GM12891 (cell line): ENCODE measurements around the gene FN3K.

Experiments
- DNase-seq: peaks from one replicate; pipeline ENCODE4 v3.0.0; 2011; ENCODE audit warnings: low spot score; ENCODE audit not compliant: insufficient read length
- FAIRE-seq: peaks from 2 replicates; lab custom pipeline; 2011; peaks lifted over from hg19 to GRCh38; lab: Jason Lieb, UNC
- PAX5 ChIP-seq: IDR thresholded peaks from 2 replicates; pipeline ENCODE4 v1.6.1; 2011; ENCODE audit warnings: low read length, moderate library complexity, mild to moderate bottlenecking; ENCODE audit not compliant: insufficient read depth, severe bottlenecking
- POLR2A ChIP-seq: IDR thresholded peaks from 2 replicates; pipeline ENCODE4 v1.6.1; 2011; ENCODE audit warnings: low read depth, low read length, control low read depth
- POLR2AphosphoS5 ChIP-seq: IDR thresholded peaks from 2 replicates; pipeline ENCODE4 v1.6.1; 2011; ENCODE audit warnings: low read depth, low read length, control low read depth
- POU2F2 ChIP-seq: IDR thresholded peaks from 2 replicates; pipeline ENCODE4 v1.6.1; 2011; ENCODE audit warnings: low read depth, mild to moderate bottlenecking, control low read depth, low read length, moderate library complexity
- SPI1 ChIP-seq: IDR thresholded peaks from 2 replicates; pipeline ENCODE4 v1.6.1; 2011; ENCODE audit warnings: low read depth, low read length, control low read depth
- TAF1 ChIP-seq: IDR thresholded peaks from 2 replicates; pipeline ENCODE4 v1.6.1; 2011; ENCODE audit warnings: low read depth, low read length, control low read depth

The FN3K gene

GRCh38 chr17:82789806-82790205 lies 54.4 kb downstream of the FN3K start:
- no peak for DNase-seq
- no peak for TF ChIP-seq PAX5
- TF ChIP-seq SPI1 = no peak
- TF ChIP-seq POU2F2 = no peak
- no peak for TF ChIP-seq POLR2AphosphoS5
- no peak for TF ChIP-seq POLR2A
- no peak for TF ChIP-seq TAF1
- peak; percentile 45 for FAIRE-seq

- TF ChIP-seq TAF1 = no peak
- TF ChIP-seq POLR2AphosphoS5 = no peak
- TF ChIP-seq POLR2A = no peak
- TF ChIP-seq SPI1 = no peak
- no peak for TF ChIP-seq PAX5
- TF ChIP-seq POU2F2 = no peak
- DNase-seq = no peak
- FAIRE-seq = no peak
Observed at GRCh38 chr17:82790391-82790790, 55.0 kb downstream of the FN3K start.

GRCh38 chr17:82791532-82791931 lies 56.1 kb downstream of the FN3K start:
- DNase-seq = no peak

GRCh38 chr17:82793974-82794630 lies 58.7 kb downstream of the FN3K start:
- no peak for DNase-seq
- FAIRE-seq = no peak
- no peak for TF ChIP-seq POLR2AphosphoS5
- TF ChIP-seq TAF1 = no peak
- no peak for TF ChIP-seq PAX5
- TF ChIP-seq POLR2A = no peak
- TF ChIP-seq SPI1 = no peak

More at GRCh38 chr17:82791532-82791931, 56.1 kb downstream of the FN3K start:
- no peak for TF ChIP-seq SPI1
- no peak for TF ChIP-seq TAF1
- no peak for FAIRE-seq

- no peak for FAIRE-seq
- TF ChIP-seq TAF1 = no peak
- TF ChIP-seq PAX5 = no peak
- TF ChIP-seq POLR2A = no peak
- TF ChIP-seq POLR2AphosphoS5 = no peak
- TF ChIP-seq SPI1 = no peak
- no peak for TF ChIP-seq POU2F2
- no peak for DNase-seq
Observed at GRCh38 chr17:82794781-82795482, 59.5 kb downstream of the FN3K start.

GRCh38 chr17:82795615-82796014 lies 60.2 kb downstream of the FN3K start:
- no peak for FAIRE-seq
- DNase-seq = no peak
- TF ChIP-seq SPI1 (no peak), PAX5 (no peak), POLR2AphosphoS5 (no peak), POLR2A (no peak), TAF1 (no peak), POU2F2 (no peak)

- DNase-seq = no peak
- no peak for FAIRE-seq
- TF ChIP-seq PAX5 (no peak), POU2F2 (no peak), POLR2AphosphoS5 (no peak), SPI1 (no peak), POLR2A (no peak), TAF1 (no peak)
Observed at GRCh38 chr17:82797061-82797460, 61.6 kb downstream of the FN3K start.

GRCh38 chr17:82798752-82799151 lies 63.3 kb downstream of the FN3K start:
- DNase-seq (no peak), FAIRE-seq (no peak)
- no peak for TF ChIP-seq POLR2A
- no peak for TF ChIP-seq TAF1
- no peak for TF ChIP-seq SPI1
- no peak for TF ChIP-seq POU2F2
- no peak for TF ChIP-seq POLR2AphosphoS5
- TF ChIP-seq PAX5 = no peak

GRCh38 chr17:82799591-82799990 lies 64.2 kb downstream of the FN3K start:
- DNase-seq (no peak), FAIRE-seq (no peak)
- TF ChIP-seq SPI1 (no peak), POU2F2 (no peak), POLR2AphosphoS5 (no peak), POLR2A (no peak), TAF1 (no peak), PAX5 (no peak)
